IMR-90 (cell line): Measurements from ENCODE around the gene KIAA0825. TPM values are rescaled to one million over a fixed set of nuclear protein-coding genes. Genes with fewer than 3 reads are reported as not detected.

Source experiments
- ATAC-seq: fragments of 200-7000 bp; cut with Tn5 transposase; 2 replicates; pipeline ENCODE4 v1.9.1; 2020; ENCODE audit warnings: low read depth, mild to moderate bottlenecking, moderate library complexity
- BruUV-seq: library from RNA; stranded (reverse); fragments of 400-500 nt; replicated peaks from 2 replicates; lab custom pipeline; 2021; lab: Mats Ljungman, UMichigan
- CTCF ChIA-PET: fragments of 300-600 bp; formaldehyde crosslinking; extraction: SDS; loops from one replicate; lab custom pipeline; 2021; ENCODE audit warnings: antibody characterized with exemption; lab: Yijun Ruan, JAX
- POLR2A ChIA-PET: fragments of 300-600 bp; sonication (Branson Sonifier 250); formaldehyde crosslinking; loops from one replicate; lab custom pipeline; 2022; ENCODE audit warnings: antibody characterized with exemption; ENCODE audit not compliant: unreplicated experiment; lab: Charles Lee
- DNase-seq: peaks from one replicate; pipeline ENCODE4 v3.0.0; 2013
- H2AFZ ChIP-seq: replicated peaks from 2 replicates; pipeline ENCODE3; 2013; ENCODE audit warnings: low read length, mild to moderate bottlenecking; ENCODE audit not compliant: poor library complexity
- H2AK5ac ChIP-seq: 2 replicates; pipeline ENCODE4 v1.6.1; 2013; ENCODE audit warnings: low read depth, low read length, inconsistent platforms
- H2AK9ac ChIP-seq: replicated peaks from 2 replicates; pipeline ENCODE3; 2013; ENCODE audit warnings: mild to moderate bottlenecking, low read depth, low read length, moderate library complexity; ENCODE audit not compliant: poor library complexity
- H2BK120ac ChIP-seq: 2 replicates; pipeline ENCODE4 v1.6.1; 2013; ENCODE audit warnings: low read depth, low read length, inconsistent platforms
- H2BK15ac ChIP-seq: 3 replicates; pipeline ENCODE4 v1.6.1; 2013; ENCODE audit warnings: low read depth, low read length, inconsistent platforms
- H2BK20ac ChIP-seq: 2 replicates; pipeline ENCODE4 v1.6.1; 2013; ENCODE audit warnings: low read depth, mild to moderate bottlenecking, inconsistent platforms, low read length, moderate library complexity
- H2BK5ac ChIP-seq: 2 replicates; pipeline ENCODE4 v1.6.1; 2013; ENCODE audit warnings: mild to moderate bottlenecking, low read depth, low read length, inconsistent platforms; ENCODE audit not compliant: poor library complexity, severe bottlenecking
- H3K14ac ChIP-seq: replicated peaks from 2 replicates; pipeline ENCODE4 v1.6.1; 2013; ENCODE audit warnings: low read depth, low read length, inconsistent platforms
- H3K18ac ChIP-seq: 2 replicates; pipeline ENCODE4 v1.6.1; 2013; ENCODE audit warnings: low read depth, low read length, control low read depth
- H3K23ac ChIP-seq: 2 replicates; pipeline ENCODE4 v1.6.1; 2013; ENCODE audit warnings: low read depth, low read length, inconsistent platforms
- H3K27ac ChIP-seq: 2 replicates; pipeline ENCODE4 v1.5.1; 2013; ENCODE audit warnings: mild to moderate bottlenecking, control low read depth, low read length; ENCODE audit not compliant: insufficient read depth
- H3K27me3 ChIP-seq: 2 replicates; pipeline ENCODE4 v1.6.1; 2013; ENCODE audit warnings: low read length; ENCODE audit not compliant: control insufficient read depth, insufficient read depth
- H3K36me3 ChIP-seq: 2 replicates; pipeline ENCODE4 v1.6.1; 2013; ENCODE audit warnings: low read length, mixed read lengths; ENCODE audit not compliant: control insufficient read depth, insufficient read depth
- H3K4ac ChIP-seq: 2 replicates; pipeline ENCODE4 v1.6.1; 2013; ENCODE audit warnings: low read depth, low read length, inconsistent platforms
- H3K4me1 ChIP-seq: 2 replicates; pipeline ENCODE4 v1.6.1; 2013; ENCODE audit warnings: low read length, mixed read lengths; ENCODE audit not compliant: control insufficient read depth, insufficient read depth
- H3K4me2 ChIP-seq: 2 replicates; pipeline ENCODE4 v1.6.1; 2013; ENCODE audit warnings: low read depth, mild to moderate bottlenecking, control low read depth, low read length, moderate library complexity
- H3K4me3 ChIP-seq: 2 replicates; pipeline ENCODE4 v1.5.1; 2013; ENCODE audit warnings: low read depth, mild to moderate bottlenecking, control low read depth, low read length, moderate library complexity; ENCODE audit not compliant: insufficient read depth
- H3K56ac ChIP-seq: 2 replicates; pipeline ENCODE4 v1.6.1; 2013; ENCODE audit warnings: low read length, inconsistent platforms; ENCODE audit not compliant: insufficient read depth; ENCODE audit errors: extremely low read depth
- H3K79me1 ChIP-seq, 2 experiments: 2 replicates each; pipeline ENCODE4 v1.6.1; 2013; ENCODE audit warnings: low read length in 2 of 2, inconsistent platforms in 1 of 2, low read depth in 1 of 2
- H3K9ac ChIP-seq: 2 replicates; pipeline ENCODE4 v1.6.1; 2013; ENCODE audit warnings: low read depth, low read length, control low read depth
- H3K9me1 ChIP-seq: 2 replicates; pipeline ENCODE4 v1.6.1; 2013; ENCODE audit warnings: low read length, inconsistent platforms; ENCODE audit not compliant: insufficient read depth
- H3K9me3 ChIP-seq: 2 replicates; pipeline ENCODE4 v1.6.1; 2013; ENCODE audit warnings: low read length; ENCODE audit not compliant: control insufficient read depth, insufficient read depth
- H4K20me1 ChIP-seq: 2 replicates; pipeline ENCODE4 v1.6.1; 2013; ENCODE audit warnings: low read length, inconsistent platforms; ENCODE audit not compliant: insufficient read depth
- H4K5ac ChIP-seq: 2 replicates; pipeline ENCODE4 v1.6.1; 2013; ENCODE audit warnings: mild to moderate bottlenecking, low read depth, low read length, control low read depth
- H4K8ac ChIP-seq, 2 experiments: 2 replicates each; pipeline ENCODE4 v1.6.1; 2013; ENCODE audit warnings: low read depth in 2 of 2, low read length in 2 of 2, control low read depth in 1 of 2, inconsistent platforms in 1 of 2
- H4K91ac ChIP-seq: 2 replicates; pipeline ENCODE4 v1.6.1; 2013; ENCODE audit warnings: low read depth, low read length, inconsistent platforms; ENCODE audit not compliant: insufficient read depth
- CEBPB ChIP-seq: IDR thresholded peaks from 2 replicates; pipeline ENCODE4 v1.6.1; 2012; ENCODE audit warnings: low read depth, low read length, improper control_type of control experiment
- CHD1 ChIP-seq: IDR thresholded peaks from 2 replicates; pipeline ENCODE4 v1.6.1; 2012; ENCODE audit warnings: low read depth, low read length, improper control_type of control experiment
- RCOR1 ChIP-seq: IDR thresholded peaks from 2 replicates; pipeline ENCODE4 v1.6.1; 2012; ENCODE audit warnings: mild to moderate bottlenecking, low read length, improper control_type of control experiment; ENCODE audit not compliant: insufficient replicate concordance
- SMC3 ChIP-seq: fragments of 150-350 bp; IDR thresholded peaks from 2 replicates; pipeline ENCODE4 v1.6.1; 2016; ENCODE audit warnings: low read depth, mild to moderate bottlenecking, antibody characterized with exemption, low read length, moderate library complexity
- WGBS, 2 experiments: methylation state at CpG; one replicate each; pipeline versions ENCODE4 v1.1.5 to v1.1.7; 2013; ENCODE audit warnings: missing lambda C conversion rate in 2 of 2; ENCODE audit not compliant: insufficient read length in 1 of 2; ENCODE audit errors: extremely low coverage in 2 of 2; 5-methylcytosine and 5-hydroxymethylcytosine counted together
- dilution Hi-C: fragments of 300-500 bp; cut with HindIII; formaldehyde crosslinking; loops from one replicate; pipeline ENCODE4 v1.14.3; 2018; ENCODE audit warnings: low sequenced_read_pairs; ENCODE audit not compliant: unreplicated experiment
- in situ Hi-C: fragments of 300-500 bp; cut with MboI; formaldehyde crosslinking; loops from 3 replicates; pipeline ENCODE4 v1.14.3; 2019; ENCODE audit warnings: low sequenced_read_pairs, inconsistent platforms, mixed read lengths
- intact Hi-C: fragments of 100-400 bp; cut with micrococcal nuclease; formaldehyde crosslinking; loops from 2 replicates; pipeline ENCODE4 v1.10.0; 2022
- polyA plus RNA-seq, 3 experiments: library from polyadenylated mRNA; depleted of rRNA; stranded (reverse); fragments of >200 nt; gene quantifications; 2 replicates each; pipeline ENCODE4 v1.2.3, GENCODE V29; 2012; ENCODE audit warnings: low replicate concordance in 1 of 3
- total RNA-seq: library from RNA; depleted of rRNA; stranded (reverse); fragments of >200 nt; gene quantifications from 2 replicates; pipeline ENCODE4 v1.2.3, GENCODE V29; 2012

KIAA0825 gene
- total and polyA plus RNA-seq, 2 of the 4 experiments (the other 2 are of a cell fraction), result 0.46 to 1.8 TPM

DNA sequence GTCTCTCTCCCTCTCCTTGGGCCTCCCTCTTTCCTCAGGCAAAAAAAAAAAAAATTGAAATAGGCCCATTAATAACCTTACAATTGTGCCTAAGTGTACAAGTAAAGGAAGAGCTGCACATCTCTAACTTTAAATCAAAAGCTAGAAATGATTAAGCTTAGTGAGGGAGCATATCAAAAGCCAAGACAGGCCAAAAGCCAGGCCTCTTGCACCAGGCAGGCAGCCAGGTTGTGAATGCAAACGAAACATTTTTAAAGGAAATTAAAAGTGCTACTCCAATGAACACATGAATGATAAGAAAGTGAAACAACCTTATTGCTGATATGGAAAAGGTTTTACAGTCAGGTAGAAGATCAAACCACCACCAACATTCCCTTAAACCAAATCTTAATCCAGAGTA, 383.4 kb downstream of the KIAA0825 start:
- H3K9ac ChIP-seq, result no peak overlapping the region
- no CpG with 5 or more reads among the region's 1 CpG for WGBS, 2 experiments
- ChIA-PET CTCF (interaction anchor here (0.6 to 0.7 kb wide), 2 partner anchors 209 to 515 kb away, joined by 3 to 5 read pairs; no protein-coding TSS in a partner anchor), POLR2A (no interaction called here)
- H3K79me1 ChIP-seq, result no peaks in the 10 kb centered on the region
- H3K36me3 ChIP-seq, result no peaks in the 10 kb centered on the region
- intact Hi-C loops, result no loop called here
- in situ Hi-C loops, result no loop called here
- peaks cover 4% of the 10 kb centered on the region; the same call in 1 of the 2 replicates for H3K9me3 ChIP-seq
- dilution Hi-C loops, result no loop called here
- no peak overlapping the region for H3K4me2 ChIP-seq
- no peak overlapping the region for H3K14ac ChIP-seq
- no peak overlapping the region for H4K8ac ChIP-seq
- H2AK9ac ChIP-seq, result no peak overlapping the region
- H3K56ac ChIP-seq, result no peak overlapping the region
- TF ChIP-seq RCOR1 (no peak), SMC3 (no peak), CEBPB (no peak), CHD1 (no peak)
- no peaks in the 10 kb centered on the region for H3K9me1 ChIP-seq
- H4K20me1 ChIP-seq, result no peaks in the 10 kb centered on the region
- H3K4ac ChIP-seq, result no peak overlapping the region
- no peaks in the 10 kb centered on the region for H3K27me3 ChIP-seq
- H3K18ac ChIP-seq, result no peak overlapping the region
- H2BK20ac ChIP-seq, result no peak overlapping the region
- H3K23ac ChIP-seq, result no peak overlapping the region
- no peak overlapping the region for H2AK5ac ChIP-seq
- H3K4me3 ChIP-seq, result no peak overlapping the region
- H2BK5ac ChIP-seq, result no peak overlapping the region
- H3K27ac ChIP-seq, result no peak overlapping the region
- no peak overlapping the region for H2BK15ac ChIP-seq
- no peaks in the 10 kb centered on the region for H3K4me1 ChIP-seq
- DNase-seq (no peak), ATAC-seq (no peak)
- no peak overlapping the region for H4K5ac ChIP-seq
- no TSS peak for BruUV-seq
- no peak overlapping the region for H2BK120ac ChIP-seq
- no peak overlapping the region for H4K91ac ChIP-seq
- H2AFZ ChIP-seq, result no peak overlapping the region
